ENCODE measurements around the gene CCN2. TPM values are rescaled to one million over a fixed set of nuclear protein-coding genes. Genes with fewer than 3 reads are reported as not detected.

Gene CCN2
- total RNA-seq, 1 donor from 2014 or later = 1,253 TPM

GRCh38 chr6:131979515-131980337, 28.6 kb upstream of the CCN2 start:
- no peaks in the 10 kb centered on the region for H3K27me3 Mint-ChIP-seq (ENCODE audit: low read depth, unreplicated experiment)
- no peak overlapping the region for H2AFZ ChIP-seq (ENCODE audit: low read depth, low read length)
- H3K27me3 ChIP-seq (ENCODE audit: insufficient read depth, low read length) = no peaks in the 10 kb centered on the region
- no peaks in the 10 kb centered on the region for H3K79me2 ChIP-seq (ENCODE audit: insufficient read depth, low read length)
- H3K4me3 Mint-ChIP-seq (ENCODE audit: unreplicated experiment) = no peak overlapping the region
- peak; percentile 100 for DNase-seq (ENCODE audit: low read depth)
- peak overlapping the region; percentile 35 for H3K4me2 ChIP-seq (ENCODE audit: low read length)
- H3K4me1 ChIP-seq (ENCODE audit: insufficient read depth, low read length) = peaks cover 41% of the 10 kb centered on the region
- no peak overlapping the region for H3K4me3 ChIP-seq (ENCODE audit: insufficient read depth, low read depth, low read length)
- peak overlapping the region; percentile 65 for H3K27ac ChIP-seq (ENCODE audit: low read depth, low read length)
- no peaks in the 10 kb centered on the region for H3K36me3 Mint-ChIP-seq (ENCODE audit: low read depth, unreplicated experiment)
- no peaks in the 10 kb centered on the region for H3K36me3 ChIP-seq (ENCODE audit: insufficient read depth, low read length)
- H3K9me3 ChIP-seq (ENCODE audit: insufficient read depth, low read depth, low read length) = no peaks in the 10 kb centered on the region
- H3K9me3 Mint-ChIP-seq (ENCODE audit: unreplicated experiment) = no peaks in the 10 kb centered on the region
- FAIRE-seq = no peak
- no peak for TF ChIP-seq EZH2 (IDR thresholded peaks at IDR 0.05; ENCODE audit: insufficient read depth, low read length)
- TF ChIP-seq CTCF (IDR thresholded peaks at IDR 0.05; ENCODE audit: insufficient read depth, low read depth, low read length) = no peak
- H3K27ac Mint-ChIP-seq (ENCODE audit: unreplicated experiment) = no peak overlapping the region
- H3K4me1 Mint-ChIP-seq (ENCODE audit: low read depth, unreplicated experiment) = peaks cover 19% of the 10 kb centered on the region
- no peak overlapping the region for H3K9ac ChIP-seq (ENCODE audit: low read length)
- no peaks in the 10 kb centered on the region for H4K20me1 ChIP-seq (ENCODE audit: insufficient read depth, low read length)

GRCh38 chr6:131978522-131978921, 27.4 kb upstream of the CCN2 start:
- H3K36me3 ChIP-seq (ENCODE audit: insufficient read depth, low read length) = no peaks in the 10 kb centered on the region
- Mint-ChIP-seq H3K27ac (ENCODE audit: unreplicated experiment) (peak overlapping the region; percentile 12), H3K4me1 (ENCODE audit: low read depth, unreplicated experiment) (peaks cover 19% of the 10 kb centered on the region), H3K36me3 (ENCODE audit: low read depth, unreplicated experiment) (no peaks in the 10 kb centered on the region), H3K27me3 (ENCODE audit: low read depth, unreplicated experiment) (no peaks in the 10 kb centered on the region), H3K4me3 (ENCODE audit: unreplicated experiment) (no peak overlapping the region), H3K9me3 (ENCODE audit: unreplicated experiment) (no peaks in the 10 kb centered on the region)
- no peak overlapping the region for H3K9ac ChIP-seq (ENCODE audit: low read length)
- H3K27me3 ChIP-seq (ENCODE audit: insufficient read depth, low read length) = no peaks in the 10 kb centered on the region
- H2AFZ ChIP-seq (ENCODE audit: low read depth, low read length) = no peak overlapping the region
- no peak overlapping the region for H3K4me2 ChIP-seq (ENCODE audit: low read length)
- no peaks in the 10 kb centered on the region for H4K20me1 ChIP-seq (ENCODE audit: insufficient read depth, low read length)
- peaks cover 40% of the 10 kb centered on the region for H3K4me1 ChIP-seq (ENCODE audit: insufficient read depth, low read length)
- H3K27ac ChIP-seq (ENCODE audit: low read depth, low read length) = no peak overlapping the region
- H3K79me2 ChIP-seq (ENCODE audit: insufficient read depth, low read length) = no peaks in the 10 kb centered on the region
- no peak for DNase-seq (ENCODE audit: low read depth)
- no peak overlapping the region for H3K4me3 ChIP-seq (ENCODE audit: insufficient read depth, low read depth, low read length)
- no peaks in the 10 kb centered on the region for H3K9me3 ChIP-seq (ENCODE audit: insufficient read depth, low read depth, low read length)
- FAIRE-seq = no peak
- no peak for TF ChIP-seq CTCF (IDR thresholded peaks at IDR 0.05; ENCODE audit: insufficient read depth, low read depth, low read length)
- TF ChIP-seq EZH2 (IDR thresholded peaks at IDR 0.05; ENCODE audit: insufficient read depth, low read length) = no peak

GRCh38 chr6:131976545-131977061, 25.4 kb upstream of the CCN2 start:
- H2AFZ ChIP-seq (ENCODE audit: low read depth, low read length) = no peak overlapping the region
- H3K27ac ChIP-seq (ENCODE audit: low read depth, low read length) = no peak overlapping the region
- TF ChIP-seq EZH2 (IDR thresholded peaks at IDR 0.05; ENCODE audit: insufficient read depth, low read length) (no peak), CTCF (IDR thresholded peaks at IDR 0.05; ENCODE audit: insufficient read depth, low read depth, low read length) (no peak)
- DNase-seq (ENCODE audit: low read depth) (peak; percentile 93), FAIRE-seq (no peak)
- no peaks in the 10 kb centered on the region for H3K36me3 ChIP-seq (ENCODE audit: insufficient read depth, low read length)
- H3K4me2 ChIP-seq (ENCODE audit: low read length) = peak overlapping the region; percentile 12
- H4K20me1 ChIP-seq (ENCODE audit: insufficient read depth, low read length) = no peaks in the 10 kb centered on the region
- no peaks in the 10 kb centered on the region for H3K9me3 Mint-ChIP-seq (ENCODE audit: unreplicated experiment)
- H3K27ac Mint-ChIP-seq (ENCODE audit: unreplicated experiment) = no peak overlapping the region
- no peak overlapping the region for H3K4me3 Mint-ChIP-seq (ENCODE audit: unreplicated experiment)
- H3K4me1 Mint-ChIP-seq (ENCODE audit: low read depth, unreplicated experiment) = peaks cover 9% of the 10 kb centered on the region
- peaks cover 26% of the 10 kb centered on the region for H3K4me1 ChIP-seq (ENCODE audit: insufficient read depth, low read length)
- no peak overlapping the region for H3K4me3 ChIP-seq (ENCODE audit: insufficient read depth, low read depth, low read length)
- no peaks in the 10 kb centered on the region for H3K27me3 ChIP-seq (ENCODE audit: insufficient read depth, low read length)
- H3K9me3 ChIP-seq (ENCODE audit: insufficient read depth, low read depth, low read length) = no peaks in the 10 kb centered on the region
- no peaks in the 10 kb centered on the region for H3K79me2 ChIP-seq (ENCODE audit: insufficient read depth, low read length)
- H3K9ac ChIP-seq (ENCODE audit: low read length) = no peak overlapping the region
- no peaks in the 10 kb centered on the region for H3K27me3 Mint-ChIP-seq (ENCODE audit: low read depth, unreplicated experiment)
- no peaks in the 10 kb centered on the region for H3K36me3 Mint-ChIP-seq (ENCODE audit: low read depth, unreplicated experiment)
